Measurements from ENCODE around the gene NTN1.
"Not testable (repeated sequence)": the region's sequence is repeated elsewhere in the genome, so short reads cannot be mapped to it uniquely, and the experiment has no call there.

Gene NTN1

DNA sequence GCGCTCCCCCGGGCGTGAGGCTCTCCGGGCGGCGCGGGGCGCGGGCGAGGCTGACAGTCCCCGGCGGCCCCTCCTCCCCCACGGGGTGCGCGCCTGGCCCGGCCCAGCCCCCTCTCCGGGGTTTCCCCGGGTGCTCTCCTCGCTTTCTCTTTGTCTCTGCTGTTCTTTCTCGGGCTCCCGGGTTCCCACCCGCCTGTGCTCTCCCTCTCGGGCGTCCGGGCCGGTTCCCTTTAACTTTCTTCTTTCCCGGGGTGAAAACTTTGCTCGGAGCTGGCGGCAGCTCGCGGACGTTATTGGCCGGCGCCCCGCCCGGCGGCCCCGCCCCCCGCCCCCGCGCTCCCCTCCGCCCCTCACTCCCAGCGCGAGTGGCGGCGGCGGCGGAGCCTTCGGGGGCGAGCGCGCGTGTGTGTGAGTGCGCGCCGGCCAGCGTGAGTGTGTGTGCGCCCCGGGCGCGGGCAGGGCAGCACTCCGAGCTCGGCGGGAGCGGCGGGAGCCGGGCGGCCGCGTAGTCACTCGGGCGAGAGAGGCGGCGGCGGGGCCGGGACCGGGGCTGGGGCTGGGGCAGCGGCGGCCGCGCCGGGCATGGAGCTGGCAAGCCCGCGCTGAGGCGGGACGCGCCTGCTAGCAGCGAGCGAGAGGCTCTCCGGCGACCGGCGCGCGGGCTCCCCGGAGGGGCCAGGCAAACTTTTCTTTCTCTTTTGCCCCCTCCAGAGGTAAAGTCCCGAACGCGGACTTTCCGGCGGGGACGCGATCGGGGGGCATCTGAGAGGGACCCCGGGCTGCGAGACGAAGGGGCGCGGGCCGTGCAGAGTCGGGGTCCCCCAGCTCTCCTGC is at the start of gene NTN1:
TSS of gene NTN1 (plus strand) at position 353 of the 834 bp plus-strand sequence. CDS start 864 bp downstream, outside the sequence.
- no peak for DNase-seq

DNA sequence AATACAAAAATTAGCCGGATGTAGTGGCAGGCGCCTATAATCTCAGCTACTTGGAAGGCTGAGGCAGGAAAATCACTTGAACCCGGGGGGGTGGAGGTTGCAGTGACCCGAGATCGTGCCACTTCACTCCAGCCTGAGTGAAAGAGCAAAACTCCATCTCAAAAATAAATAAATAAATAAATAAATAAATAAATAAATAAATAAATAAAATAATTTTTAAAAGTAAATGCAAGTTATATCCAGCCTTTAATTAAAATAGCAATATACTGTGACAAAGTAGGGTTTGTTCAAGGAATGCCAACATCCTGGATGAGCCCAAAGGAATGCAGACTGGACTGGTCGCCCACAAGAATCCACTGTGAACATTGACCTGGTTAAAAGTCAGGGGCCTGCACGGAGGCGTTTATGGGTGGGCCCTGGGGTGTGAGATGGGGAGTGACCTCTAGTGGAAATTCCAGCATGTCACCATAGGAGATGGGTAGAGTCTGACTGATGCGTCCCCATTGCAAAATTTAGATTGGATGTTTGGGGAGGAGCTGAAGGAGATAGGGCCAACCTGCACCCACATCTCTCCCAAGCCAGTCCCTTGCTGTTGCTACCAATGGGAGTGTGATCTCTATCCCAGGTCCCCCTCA is 46.1 kb upstream of the NTN1 start:
- no peak for DNase-seq

- DNase-seq: no peak
Measured at GRCh38 chr17:8976638-8977037, 44.7 kb upstream of the NTN1 start.

DNA sequence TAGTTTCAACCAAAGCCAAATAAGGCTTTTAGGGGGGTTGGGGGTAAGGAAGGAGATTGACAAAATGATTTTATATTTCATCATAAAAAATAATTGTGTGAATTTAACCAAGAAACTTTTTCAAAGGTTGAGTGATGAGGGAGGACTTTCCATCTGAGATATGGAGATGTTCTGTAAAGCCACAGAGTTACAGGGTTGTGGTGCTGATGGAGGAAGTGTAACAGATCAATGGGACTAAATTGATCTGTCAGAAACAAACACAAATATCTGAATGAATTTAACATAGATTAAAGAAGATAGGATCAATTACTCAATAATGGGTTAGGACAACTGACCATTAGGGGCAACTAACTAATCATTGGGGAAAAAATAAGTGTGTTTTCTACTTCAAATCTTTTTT is 41.6 kb upstream of the NTN1 start:
- DNase-seq: no peak

GRCh38 chr17:8981443-8981842 is 39.9 kb upstream of the NTN1 start:
- no peak for DNase-seq

GRCh38 chr17:8984225-8984624 is 37.1 kb upstream of the NTN1 start:
- not testable (repeated sequence) for DNase-seq

GRCh38 chr17:8985054-8985701 is 36.1 kb upstream of the NTN1 start:
- no peak for DNase-seq

DNA sequence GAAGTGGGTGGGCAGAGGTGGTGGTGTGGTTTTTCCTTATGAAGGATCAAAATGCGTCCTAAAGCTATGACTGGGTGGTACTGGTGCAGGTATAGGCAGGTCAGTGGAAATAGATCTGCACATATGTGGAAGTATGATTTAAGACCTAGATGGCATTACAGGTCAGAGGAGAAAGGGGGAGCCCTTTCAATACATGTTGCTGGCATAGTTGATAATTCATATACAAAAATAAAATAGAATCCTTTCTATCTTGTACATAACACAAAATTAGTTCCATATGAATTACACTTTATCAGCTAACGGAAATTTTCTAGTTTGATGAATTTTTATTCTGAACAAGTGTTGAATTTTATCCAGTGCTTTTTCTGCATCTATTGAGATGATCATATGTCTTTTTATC is 35.0 kb upstream of the NTN1 start:
- no peak for DNase-seq

GRCh38 chr17:8988263-8988935 is 32.9 kb upstream of the NTN1 start:
- not testable (repeated sequence) for DNase-seq

DNA sequence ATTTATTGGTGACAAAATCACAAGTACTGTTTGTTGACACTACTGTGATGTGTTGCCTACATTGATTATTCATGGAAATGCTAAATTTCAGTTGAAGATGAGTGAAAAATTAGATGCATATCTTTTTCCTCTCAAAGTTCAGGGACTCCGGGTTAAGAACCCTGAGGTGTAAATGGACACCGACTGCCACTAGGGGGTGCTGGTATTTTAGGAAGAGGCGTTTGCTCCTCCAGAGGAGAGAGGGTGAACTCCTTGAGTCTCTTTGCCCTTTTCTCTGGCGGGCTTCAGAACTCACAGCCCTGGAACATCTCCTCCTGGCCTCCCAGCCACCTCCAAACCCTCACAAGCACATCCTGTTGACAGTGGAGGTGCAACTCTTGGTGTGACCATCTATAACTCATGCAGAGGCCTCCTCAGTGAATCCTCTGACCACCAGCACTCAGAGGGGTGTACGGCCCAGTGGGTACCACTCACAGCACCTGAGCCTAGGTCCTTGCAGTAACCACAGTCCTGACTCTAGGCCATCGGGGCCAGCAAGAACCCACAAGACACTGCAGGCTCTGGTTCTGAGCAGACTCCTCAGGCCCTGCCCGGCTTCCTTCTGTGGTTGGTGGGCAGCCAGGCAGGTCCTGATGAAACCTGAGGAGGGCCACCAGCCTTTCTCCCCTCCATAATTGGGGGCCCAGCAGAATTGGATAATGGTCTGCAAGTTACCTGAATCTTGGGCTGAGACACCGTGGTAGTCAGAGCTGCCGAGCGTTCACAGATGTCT is 29.6 kb upstream of the NTN1 start:
- DNase-seq: peak; percentile 40

- DNase-seq: peak; percentile 47
Measured at GRCh38 chr17:8994319-8994718, 27.0 kb upstream of the NTN1 start.

- DNase-seq: no peak
Measured at GRCh38 chr17:8995711-8996110, 25.6 kb upstream of the NTN1 start.

DNA sequence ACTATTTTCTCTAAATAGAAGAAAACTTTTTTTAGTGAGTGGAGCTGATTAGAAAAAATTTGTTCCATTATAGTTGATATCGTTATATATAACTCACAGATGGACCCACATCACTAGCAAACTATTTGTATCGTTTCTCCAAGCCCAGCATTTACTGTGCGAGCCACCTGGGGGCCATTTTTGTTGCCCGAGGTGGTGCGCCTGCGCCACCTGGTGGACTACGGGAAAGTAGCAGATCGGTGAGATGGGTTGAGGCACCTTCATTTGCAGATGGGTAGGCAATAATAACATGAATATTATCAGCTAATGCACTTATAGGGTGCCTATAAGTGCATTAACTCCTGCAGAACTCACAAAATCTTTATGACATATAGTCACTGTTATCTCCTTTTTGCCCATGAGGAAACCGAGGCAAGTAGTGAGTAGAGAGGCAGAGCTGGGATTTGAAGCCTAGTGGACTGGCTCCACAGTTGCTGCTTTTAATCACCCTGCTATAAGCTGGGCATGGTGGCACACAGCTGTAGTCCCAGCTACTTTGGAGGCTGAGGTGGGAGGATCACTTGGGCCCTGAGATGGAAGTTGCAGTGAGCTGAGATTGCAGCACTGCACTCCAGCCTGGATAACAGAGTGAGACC is 23.2 kb upstream of the NTN1 start:
- peak; percentile 66 for DNase-seq

GRCh38 chr17:9001559-9001958 is 19.8 kb upstream of the NTN1 start:
- no peak for DNase-seq

GRCh38 chr17:9002227-9002605 is 19.1 kb upstream of the NTN1 start:
- no peak for DNase-seq

DNA sequence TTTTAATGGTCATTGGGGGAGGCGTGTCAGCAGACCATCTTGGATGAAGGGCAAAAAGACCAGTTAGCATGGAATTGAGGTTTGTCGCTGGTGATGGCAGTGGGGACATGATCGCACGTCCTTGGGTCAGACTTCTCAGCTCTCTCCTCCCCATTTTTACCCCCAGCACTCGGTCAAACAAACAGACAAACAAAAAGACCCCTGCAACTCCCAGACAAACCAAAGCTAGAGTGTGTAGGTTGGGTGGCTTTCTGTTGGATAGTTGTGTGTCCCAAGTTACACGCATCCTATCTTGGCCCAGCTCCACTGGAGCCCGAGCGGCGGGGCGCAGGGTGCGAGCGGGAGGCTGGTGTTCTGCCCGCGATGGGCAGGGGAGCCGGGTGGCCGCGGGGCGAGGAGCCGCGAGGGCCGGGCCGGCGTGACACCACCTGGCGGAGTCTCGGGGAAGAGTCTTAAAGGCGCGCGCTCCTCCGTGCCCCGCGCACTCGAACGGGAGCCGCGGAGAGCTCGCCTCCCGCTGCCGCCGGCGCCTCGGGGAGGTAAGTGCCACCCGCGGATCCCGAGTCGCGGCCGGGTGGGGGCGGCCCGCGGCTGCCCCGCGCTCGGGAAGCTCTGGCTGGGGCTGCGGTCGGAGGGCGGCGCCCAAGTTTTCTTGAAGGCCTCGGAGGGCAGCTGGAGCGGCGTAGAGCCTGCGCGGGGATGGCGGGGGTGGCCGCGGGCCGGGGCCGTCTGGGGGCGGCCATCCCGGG is 18.5 kb upstream of the NTN1 start:
- DNase-seq: no peak

DNA sequence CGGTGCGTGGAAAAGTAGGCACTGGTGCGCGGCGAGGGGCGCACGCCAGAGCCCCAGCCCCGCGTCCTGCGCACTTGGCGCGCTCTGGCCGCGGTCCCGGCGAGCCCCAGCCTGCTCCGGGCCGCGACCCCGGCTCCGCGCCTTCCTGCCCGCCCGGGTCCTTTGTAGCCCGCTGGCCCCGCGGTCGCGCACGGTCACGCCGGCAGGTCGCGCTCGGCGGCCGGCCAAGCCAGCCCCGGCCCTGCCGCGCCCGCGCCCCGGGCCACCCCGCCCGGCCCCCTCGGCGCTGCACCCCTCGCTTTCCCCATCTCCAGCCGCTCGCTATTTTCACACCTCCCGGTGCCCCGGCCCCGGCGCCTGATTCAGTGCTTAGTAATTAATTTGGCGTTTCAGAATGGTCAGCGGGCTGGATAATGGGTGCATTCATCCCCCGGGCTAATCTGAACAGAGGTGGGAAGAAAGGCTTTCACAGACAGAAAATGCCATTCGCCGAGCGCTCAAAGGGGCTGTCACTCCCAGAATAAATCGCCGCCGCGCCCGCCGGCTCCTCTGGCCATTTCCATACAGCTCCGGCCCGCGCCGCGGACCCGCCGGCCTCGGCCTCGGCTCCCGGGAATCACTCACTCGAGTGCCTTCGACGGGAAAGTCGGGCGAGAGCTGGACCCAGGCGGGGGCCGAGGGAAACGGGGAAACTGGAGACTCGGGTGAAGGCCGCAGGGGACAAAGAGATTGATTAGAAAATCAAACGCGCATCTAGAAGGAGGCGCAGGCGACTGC is 17.8 kb upstream of the NTN1 start:
- DNase-seq: no peak

GRCh38 chr17:9004132-9004960 is 17.0 kb upstream of the NTN1 start:
- DNase-seq: no peak

GRCh38 chr17:9004961-9005285 is 16.4 kb upstream of the NTN1 start:
- no peak for DNase-seq
